Kidney glomerular epithelial cell (primary cell): Measurements from ENCODE around the gene CDC40.
"Not testable (repeated sequence)": the region's sequence is repeated elsewhere in the genome, so short reads cannot be mapped to it uniquely, and the experiment has no call there.

Source experiments
- DNase-seq: peaks from one replicate; lab custom pipeline; 2025; lab: John Stamatoyannopoulos, UW

CDC40 gene

DNA sequence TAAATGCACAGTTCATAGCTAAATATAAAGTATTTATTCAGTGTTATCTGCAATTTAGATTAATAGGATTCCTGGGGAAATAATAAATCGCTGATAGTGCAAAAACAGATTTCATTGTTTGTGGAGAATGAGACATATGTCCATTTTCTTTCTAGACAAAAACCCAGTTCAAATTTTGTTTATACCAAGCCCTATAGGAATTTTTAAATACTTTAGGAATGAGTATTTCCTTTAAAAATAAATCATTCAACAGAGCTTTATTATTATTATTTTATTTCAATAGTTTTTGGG, 91.5 kb downstream of the CDC40 start:
- DNase-seq = no peak

DNA sequence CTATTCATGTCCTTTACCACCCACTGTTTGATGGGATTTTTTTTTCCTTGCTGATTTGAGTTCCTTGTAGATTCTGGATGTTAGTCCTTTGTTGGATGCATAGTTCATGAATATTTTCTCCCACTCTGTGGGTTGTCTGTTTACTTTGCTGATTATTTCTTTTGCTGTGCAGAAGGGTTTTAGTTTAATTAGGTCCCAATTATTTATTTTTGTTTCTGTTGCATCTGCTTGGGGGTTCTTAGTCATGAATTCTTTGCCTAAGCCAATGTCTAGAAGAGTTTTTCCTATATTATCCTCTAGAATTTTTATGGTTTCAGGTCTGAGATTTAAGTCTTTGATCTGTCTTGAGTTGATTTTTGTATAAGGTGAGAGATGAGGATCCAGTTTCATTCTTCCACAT, 92.6 kb downstream of the CDC40 start:
- DNase-seq = not testable (repeated sequence)

DNA sequence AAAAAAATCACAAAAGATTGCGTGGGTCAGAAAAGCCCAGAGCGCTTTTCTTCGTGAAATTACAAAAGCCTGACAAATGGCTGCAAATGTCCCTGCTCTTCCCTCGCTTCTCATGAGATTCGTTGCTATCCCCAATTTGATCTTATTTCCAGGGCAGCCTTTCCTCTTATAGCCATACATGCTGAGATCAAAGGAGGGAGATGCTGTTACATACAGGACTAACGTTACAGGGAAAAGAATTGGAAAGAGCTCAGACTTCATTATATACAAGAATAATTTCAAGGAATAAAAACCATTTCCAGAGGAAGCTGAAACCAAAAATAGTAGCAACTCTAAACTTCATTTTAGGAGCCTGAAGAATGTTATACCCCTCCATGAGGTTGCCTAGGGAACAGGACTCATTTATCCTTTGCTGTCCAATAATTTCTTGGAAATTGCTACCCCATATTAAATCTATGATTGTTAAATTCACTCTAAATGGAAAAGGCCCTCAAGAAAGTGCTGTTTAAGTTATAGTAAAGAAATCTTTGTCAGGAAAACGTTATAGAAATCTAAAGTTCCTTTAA, 97.0 kb downstream of the CDC40 start:
- DNase-seq = no peak
